ENCODE data around the gene HOXC6.

Gene HOXC6

GRCh38 chr12:54014377-54015017 lies 13.7 kb upstream of the HOXC6 start:
- Histone ChIP-seq H3K27me3 (peaks cover 100% of the 10 kb centered on the region), H3K4me2 (no peak overlapping the region), H3K36me3 (no peaks in the 10 kb centered on the region), H3K4me1 (no peaks in the 10 kb centered on the region), H3K4me3 (no peak overlapping the region), H4K20me1 (peaks cover 92% of the 10 kb centered on the region), H3K27ac (no peak overlapping the region), H3K9ac (no peak overlapping the region), H3K9me3 (no peaks in the 10 kb centered on the region)
- no peak for TF ChIP-seq Cebpa-rat (IDR thresholded peaks at IDR 0.05)

GRCh38 chr12:54015018-54015931 lies 13.0 kb upstream of the HOXC6 start:
- Histone ChIP-seq H3K4me1 (no peaks in the 10 kb centered on the region), H3K9ac (no peak overlapping the region), H3K9me3 (no peaks in the 10 kb centered on the region), H3K4me2 (no peak overlapping the region), H3K4me3 (no peak overlapping the region), H4K20me1 (peaks cover 92% of the 10 kb centered on the region), H3K36me3 (no peaks in the 10 kb centered on the region), H3K27ac (no peak overlapping the region), H3K27me3 (peaks cover 100% of the 10 kb centered on the region)
- TF ChIP-seq Cebpa-rat (IDR thresholded peaks at IDR 0.05), result no peak

- H4K20me1 ChIP-seq, result peaks cover 92% of the 10 kb centered on the region
- no peak for TF ChIP-seq Cebpa-rat (IDR thresholded peaks at IDR 0.05)
- H3K9me3 ChIP-seq, result no peaks in the 10 kb centered on the region
- H3K9ac ChIP-seq, result no peak overlapping the region
- no peaks in the 10 kb centered on the region for H3K36me3 ChIP-seq
- H3K27ac ChIP-seq, result no peak overlapping the region
- H3K4me3 ChIP-seq, result no peak overlapping the region
- peaks cover 100% of the 10 kb centered on the region for H3K27me3 ChIP-seq
- H3K4me1 ChIP-seq, result no peaks in the 10 kb centered on the region
- no peak overlapping the region for H3K4me2 ChIP-seq
Measured at GRCh38 chr12:54016051-54016450, 12.2 kb upstream of the HOXC6 start.

- no peaks in the 10 kb centered on the region for H3K36me3 ChIP-seq
- H3K27me3 ChIP-seq, result peaks cover 100% of the 10 kb centered on the region
- H3K4me2 ChIP-seq, result no peak overlapping the region
- H4K20me1 ChIP-seq, result peaks cover 92% of the 10 kb centered on the region
- no peak overlapping the region for H3K27ac ChIP-seq
- no peak overlapping the region for H3K4me3 ChIP-seq
- H3K9ac ChIP-seq, result no peak overlapping the region
- no peaks in the 10 kb centered on the region for H3K4me1 ChIP-seq
- TF ChIP-seq Cebpa-rat (IDR thresholded peaks at IDR 0.05), result no peak
- H3K9me3 ChIP-seq, result no peaks in the 10 kb centered on the region
Measured at GRCh38 chr12:54016478-54016964, 11.7 kb upstream of the HOXC6 start.

GRCh38 chr12:54017027-54017788 lies 11.0 kb upstream of the HOXC6 start:
- H3K27me3 ChIP-seq, result peaks cover 100% of the 10 kb centered on the region
- no peak overlapping the region for H3K4me2 ChIP-seq

GRCh38 chr12:54017878-54018467 lies 10.3 kb upstream of the HOXC6 start:
- H3K4me3 ChIP-seq, result no peak overlapping the region
- H4K20me1 ChIP-seq, result peaks cover 93% of the 10 kb centered on the region
- no peaks in the 10 kb centered on the region for H3K36me3 ChIP-seq
- H3K4me2 ChIP-seq, result no peak overlapping the region
- no peaks in the 10 kb centered on the region for H3K9me3 ChIP-seq
- TF ChIP-seq Cebpa-rat (IDR thresholded peaks at IDR 0.05), result no peak
- no peak overlapping the region for H3K27ac ChIP-seq
- H3K9ac ChIP-seq, result no peak overlapping the region
- peaks cover 100% of the 10 kb centered on the region for H3K27me3 ChIP-seq
- H3K4me1 ChIP-seq, result no peaks in the 10 kb centered on the region

More at GRCh38 chr12:54017027-54017788, 11.0 kb upstream of the HOXC6 start:
- Histone ChIP-seq H3K36me3 (no peaks in the 10 kb centered on the region), H3K27ac (no peak overlapping the region), H3K9me3 (no peaks in the 10 kb centered on the region), H4K20me1 (peaks cover 93% of the 10 kb centered on the region), H3K9ac (no peak overlapping the region), H3K4me3 (no peak overlapping the region), H3K4me1 (no peaks in the 10 kb centered on the region)
- TF ChIP-seq Cebpa-rat (IDR thresholded peaks at IDR 0.05), result no peak

- Histone ChIP-seq H3K4me3 (no peak overlapping the region), H3K9ac (no peak overlapping the region), H3K27me3 (peaks cover 100% of the 10 kb centered on the region), H4K20me1 (peaks cover 93% of the 10 kb centered on the region), H3K4me1 (no peaks in the 10 kb centered on the region), H3K36me3 (no peaks in the 10 kb centered on the region), H3K27ac (no peak overlapping the region), H3K9me3 (no peaks in the 10 kb centered on the region), H3K4me2 (no peak overlapping the region)
- no peak for TF ChIP-seq Cebpa-rat (IDR thresholded peaks at IDR 0.05)
Measured at GRCh38 chr12:54018468-54018984, 9.7 kb upstream of the HOXC6 start.

GRCh38 chr12:54019091-54019811 lies 9.0 kb upstream of the HOXC6 start:
- Histone ChIP-seq H3K36me3 (no peaks in the 10 kb centered on the region), H3K27ac (no peak overlapping the region), H3K4me2 (no peak overlapping the region), H4K20me1 (peaks cover 94% of the 10 kb centered on the region), H3K9ac (no peak overlapping the region), H3K9me3 (no peaks in the 10 kb centered on the region), H3K27me3 (peaks cover 100% of the 10 kb centered on the region), H3K4me3 (no peak overlapping the region), H3K4me1 (no peaks in the 10 kb centered on the region)
- no peak for TF ChIP-seq Cebpa-rat (IDR thresholded peaks at IDR 0.05)
